NCI-H2081 (cell line): Measurements from ENCODE around the gene TAAR9.
"Not testable (repeated sequence)": the region's sequence is repeated elsewhere in the genome, so short reads cannot be mapped to it uniquely, and the experiment has no call there.

ENCODE experiments used
- DNase-seq, 2 experiments: peaks; one replicate each; lab custom pipeline; 2025; lab: John Stamatoyannopoulos, UW

Gene TAAR9

GRCh38 chr6:132515386-132515785, 22.7 kb upstream of the TAAR9 start:
- DNase-seq = no peak

DNA sequence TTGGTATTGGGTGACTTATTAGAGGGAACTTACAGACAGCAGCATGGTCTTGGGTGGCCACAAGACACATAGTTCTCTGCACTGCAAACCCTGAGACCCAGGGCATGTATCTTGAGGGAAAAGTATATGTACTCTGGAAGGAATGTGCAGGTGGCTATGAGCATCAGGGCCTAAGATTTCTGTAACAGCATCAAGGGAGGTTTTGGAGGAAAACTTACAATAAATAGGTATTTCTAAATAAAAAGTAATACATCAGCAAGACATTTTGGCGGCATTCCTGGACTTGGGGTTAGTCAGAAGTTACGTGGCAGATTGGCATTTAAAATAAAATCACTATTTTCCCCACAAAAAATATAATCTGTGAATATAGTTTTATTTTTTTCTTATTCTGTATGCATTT, 17.1 kb upstream of the TAAR9 start:
- no peak for DNase-seq

DNA sequence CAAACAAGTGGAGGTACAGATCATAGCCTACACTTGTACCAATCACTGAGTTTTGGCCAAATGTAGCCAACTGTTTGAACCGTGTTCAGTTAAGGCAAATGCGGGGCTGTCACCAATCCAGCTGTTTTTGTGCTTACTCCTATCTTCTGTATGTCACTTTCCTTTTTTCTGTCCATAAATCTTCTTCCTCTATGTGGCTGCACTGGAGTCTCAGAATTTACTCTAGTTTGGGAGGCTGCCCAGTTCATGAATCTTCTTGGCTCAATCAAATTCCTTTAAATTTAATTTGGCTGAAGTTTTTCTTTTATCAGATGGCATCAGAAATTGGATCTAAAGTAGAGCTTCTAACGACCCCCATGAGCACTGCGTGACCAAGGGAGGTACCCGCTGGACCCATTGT, 13.4 kb upstream of the TAAR9 start:
- no peak for DNase-seq

- DNase-seq = no peak
Observed at GRCh38 chr6:132525866-132526265, 12.2 kb upstream of the TAAR9 start.

DNA sequence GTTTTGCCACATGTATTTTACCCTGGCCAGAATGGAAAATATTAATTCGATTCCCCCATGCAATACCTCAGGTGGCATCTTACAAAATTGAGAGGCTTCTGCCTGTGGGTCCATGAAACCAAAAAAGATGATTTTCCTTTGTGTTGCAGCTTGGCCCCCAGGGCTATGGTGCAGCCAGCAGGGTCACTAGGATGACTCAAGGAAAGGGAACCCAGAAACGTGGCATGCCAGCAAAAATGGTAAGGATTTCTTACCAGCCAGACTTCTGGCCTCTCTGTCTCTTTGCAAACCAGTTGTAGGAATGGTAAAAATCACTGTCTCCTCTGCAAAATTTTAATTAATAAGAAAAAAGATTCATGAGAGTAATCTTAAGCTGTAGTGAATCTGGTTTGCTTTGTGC, 11.6 kb upstream of the TAAR9 start:
- no peak for DNase-seq

DNA sequence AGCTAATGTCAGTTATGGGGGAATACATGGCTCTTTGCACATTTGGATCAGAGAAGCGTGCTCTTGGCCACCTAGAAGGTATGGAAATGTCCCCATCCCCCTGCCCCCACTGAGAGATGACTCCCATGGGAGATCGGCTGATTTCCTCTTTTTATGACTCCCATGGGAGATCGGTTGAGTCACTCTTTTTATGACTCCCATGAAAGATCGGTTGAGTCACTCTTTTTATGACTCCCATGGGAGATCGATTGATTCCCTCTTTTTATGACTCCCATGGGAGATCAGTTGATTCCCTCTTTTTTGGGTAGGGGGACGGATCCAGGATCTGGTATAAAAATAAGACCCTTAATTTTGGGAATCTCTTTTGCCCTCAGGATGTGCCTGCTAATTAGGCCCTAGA, 10.3 kb upstream of the TAAR9 start:
- no peak for DNase-seq

DNA sequence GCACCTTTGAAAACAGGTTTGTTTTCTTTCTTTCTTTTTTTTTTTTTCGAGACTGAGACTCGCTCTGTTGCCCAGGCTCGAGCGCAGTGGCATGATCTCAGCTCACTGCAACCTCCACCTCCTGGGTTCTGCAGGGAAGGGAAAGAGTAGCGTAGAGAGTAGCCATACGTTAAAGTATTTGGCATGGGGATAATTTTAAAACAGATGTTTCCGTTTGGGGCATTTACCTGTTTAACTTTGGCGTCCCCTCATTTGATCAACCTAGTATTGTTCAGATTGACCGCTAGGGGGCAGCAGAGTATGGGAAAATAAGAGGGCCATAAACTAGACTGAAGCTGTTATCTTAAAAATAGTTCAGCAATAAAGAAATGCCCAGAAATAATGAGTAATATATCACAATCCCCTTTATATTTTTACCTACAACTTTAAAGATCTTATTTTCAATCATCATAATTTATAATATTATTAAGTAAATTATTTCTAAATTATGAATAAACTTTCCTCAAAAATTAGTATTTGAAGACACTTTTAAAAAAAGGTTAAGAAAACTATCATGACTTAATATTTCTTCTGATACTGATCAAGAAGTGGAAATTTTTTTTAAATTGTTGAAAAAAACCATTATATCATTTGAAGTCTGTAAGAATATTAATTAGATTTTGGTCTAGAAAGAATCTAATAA, 7.6 kb upstream of the TAAR9 start:
- peak; percentile 47 to 69 for DNase-seq

- not testable (repeated sequence) for DNase-seq
Observed at GRCh38 chr6:132534546-132534945, 3.5 kb upstream of the TAAR9 start.

DNA sequence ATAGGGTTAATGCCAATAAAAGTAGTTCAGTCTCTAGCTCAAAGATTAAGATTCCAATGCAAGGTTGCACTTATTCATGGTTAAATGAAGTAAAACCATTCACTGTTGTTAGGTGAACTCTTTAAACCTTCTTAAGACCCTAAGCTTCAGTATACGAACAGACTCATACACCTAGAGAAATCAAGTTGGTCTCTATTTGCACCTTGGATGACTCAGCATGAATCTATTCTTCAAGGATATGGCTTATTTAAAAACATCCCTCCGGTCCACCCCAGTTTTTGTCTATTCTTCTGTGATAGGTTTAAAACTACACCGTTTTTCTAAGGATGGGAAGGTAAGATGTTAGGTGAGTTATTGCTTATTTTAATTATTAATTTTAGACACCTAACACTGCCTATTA, 932 bp upstream of the TAAR9 start:
- no peak for DNase-seq

DNA sequence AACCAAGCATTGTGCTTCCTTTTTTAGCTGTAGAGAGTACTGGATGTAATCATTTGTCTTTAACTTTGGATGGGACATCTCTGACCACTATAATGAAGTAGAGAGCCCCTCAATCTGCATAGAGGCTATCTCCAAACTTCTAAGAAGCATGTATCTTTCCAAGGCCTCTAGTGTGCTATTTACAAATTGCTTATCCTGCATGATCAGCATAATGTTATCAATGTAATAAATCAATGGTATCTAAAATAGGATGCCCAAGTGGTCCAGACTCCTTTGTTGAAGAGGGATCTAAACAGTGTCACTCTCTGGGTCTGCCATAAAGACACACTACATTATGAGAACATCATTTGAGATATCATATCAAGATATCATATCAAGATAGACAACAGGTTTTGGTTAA, 6.7 kb downstream of the TAAR9 start:
- DNase-seq = no peak

DNA sequence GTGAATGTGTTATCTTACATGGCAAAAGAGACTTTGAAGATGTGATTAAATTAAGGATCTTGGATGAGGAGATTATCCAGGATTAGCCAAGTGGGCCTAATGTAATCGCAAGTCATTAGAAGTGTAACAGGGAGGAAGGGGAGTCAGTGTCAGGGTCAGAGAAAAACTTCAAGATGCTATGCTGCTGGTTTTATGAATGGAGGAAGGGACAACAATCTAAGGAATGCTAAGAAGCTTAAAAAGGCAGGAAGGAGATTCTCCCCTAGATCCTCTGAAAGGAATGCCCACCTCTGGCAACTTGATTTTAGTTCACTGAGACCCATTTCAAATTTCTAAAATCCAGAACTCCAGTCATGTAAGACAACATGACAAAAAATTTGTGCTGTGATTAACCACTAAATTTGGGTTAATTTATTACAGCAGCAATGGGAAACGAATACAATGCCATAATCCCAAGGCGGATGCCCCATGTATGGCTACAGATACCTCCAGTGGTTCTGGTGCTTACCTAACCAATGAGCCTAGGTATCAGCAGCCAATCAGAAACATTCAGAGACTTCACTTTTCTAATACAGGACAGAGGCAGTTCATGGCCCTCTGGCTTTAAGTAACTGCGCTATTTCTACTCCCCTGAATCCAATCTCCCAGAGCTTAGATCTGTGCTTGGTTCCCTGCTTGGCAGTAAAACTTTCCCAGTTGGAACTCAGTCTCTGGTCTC, 10.8 kb downstream of the TAAR9 start:
- no peak for DNase-seq

GRCh38 chr6:132551214-132551613, 13.1 kb downstream of the TAAR9 start:
- no peak for DNase-seq

GRCh38 chr6:132552372-132552771, 14.3 kb downstream of the TAAR9 start, which contains the start of gene TAAR8:
Gene TAAR8 (plus strand): TSS chr6:132552672. CDS start chr6:132552693, 21 bp downstream.
- DNase-seq = no peak

DNA sequence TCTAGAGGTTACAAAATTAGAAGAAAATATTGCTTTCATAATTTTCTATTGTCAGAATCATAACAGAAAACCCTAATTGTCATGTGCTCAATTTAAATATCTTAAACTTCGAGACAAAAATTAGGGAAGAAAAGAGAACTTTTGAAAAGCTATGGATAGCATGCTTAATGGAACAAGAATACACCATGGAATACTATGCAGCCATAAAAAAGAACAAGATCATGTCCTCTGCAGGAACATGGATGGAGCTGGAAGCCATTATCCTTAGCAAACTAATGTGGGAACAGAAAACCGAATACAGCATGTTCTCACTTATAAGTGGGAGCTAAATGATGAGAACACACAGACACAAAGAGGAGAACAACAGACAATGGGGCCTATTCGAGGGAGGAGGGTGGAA, 22.0 kb downstream of the TAAR9 start:
- not testable (repeated sequence) for DNase-seq

GRCh38 chr6:132566404-132566803, 28.3 kb downstream of the TAAR9 start:
- DNase-seq = no peak

GRCh38 chr6:132567566-132567965, 29.5 kb downstream of the TAAR9 start:
- no peak for DNase-seq

- DNase-seq = no peak
Observed at GRCh38 chr6:132568611-132569010, 30.5 kb downstream of the TAAR9 start.

DNA sequence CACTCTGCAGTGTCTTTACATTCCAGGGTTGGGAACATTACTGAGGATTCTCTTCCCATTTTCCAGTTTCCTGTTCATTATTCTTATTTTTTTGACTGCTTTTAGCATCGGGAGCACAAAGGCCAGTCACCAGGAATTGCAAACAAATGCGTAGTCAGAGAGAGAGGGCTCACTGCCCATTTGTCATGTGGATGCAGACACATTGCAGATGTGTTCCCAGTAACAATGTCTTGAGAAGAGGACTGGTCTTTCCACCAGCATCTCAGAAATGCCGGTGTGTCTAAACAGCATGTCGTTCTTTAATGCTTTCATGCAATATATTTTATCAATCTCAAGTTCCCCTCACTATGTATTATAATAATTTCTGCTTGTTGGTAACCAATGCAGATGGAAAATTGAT, 31.1 kb downstream of the TAAR9 start:
- no peak for DNase-seq

DNA sequence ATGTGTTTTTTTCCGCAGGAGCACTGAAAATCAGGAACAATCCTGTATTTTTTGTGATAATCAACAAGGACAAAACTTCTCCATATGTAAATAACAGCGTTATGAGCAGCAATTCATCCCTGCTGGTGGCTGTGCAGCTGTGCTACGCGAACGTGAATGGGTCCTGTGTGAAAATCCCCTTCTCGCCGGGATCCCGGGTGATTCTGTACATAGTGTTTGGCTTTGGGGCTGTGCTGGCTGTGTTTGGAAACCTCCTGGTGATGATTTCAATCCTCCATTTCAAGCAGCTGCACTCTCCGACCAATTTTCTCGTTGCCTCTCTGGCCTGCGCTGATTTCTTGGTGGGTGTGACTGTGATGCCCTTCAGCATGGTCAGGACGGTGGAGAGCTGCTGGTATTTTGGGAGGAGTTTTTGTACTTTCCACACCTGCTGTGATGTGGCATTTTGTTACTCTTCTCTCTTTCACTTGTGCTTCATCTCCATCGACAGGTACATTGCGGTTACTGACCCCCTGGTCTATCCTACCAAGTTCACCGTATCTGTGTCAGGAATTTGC, 32.2 kb downstream of the TAAR9 start, which contains the start of gene TAAR6:
Gene TAAR6, plus strand, starts transcription at position 102 of the 557 bp plus-strand sequence. Its CDS starts 0 bp downstream, at position 102.
- no peak for DNase-seq

DNA sequence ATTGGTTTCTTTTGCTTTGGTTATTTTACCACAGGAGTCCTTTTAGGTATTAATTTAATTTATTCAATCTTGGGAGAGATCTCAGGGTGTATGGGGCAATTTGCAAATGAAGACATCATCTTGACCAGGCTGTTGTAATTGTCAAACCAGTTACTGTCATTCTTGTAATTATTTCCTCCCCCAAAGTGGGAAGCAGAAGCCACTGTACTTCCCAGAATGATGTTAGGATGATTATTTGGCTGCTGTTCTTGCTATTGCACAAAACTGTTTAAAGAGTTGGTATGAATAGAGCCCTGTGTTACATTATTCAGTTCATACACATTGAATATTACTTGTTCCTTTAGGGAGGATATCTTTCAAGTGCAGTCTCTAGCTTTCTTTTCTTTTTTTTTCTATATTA, 33.7 kb downstream of the TAAR9 start:
- DNase-seq = no peak

DNA sequence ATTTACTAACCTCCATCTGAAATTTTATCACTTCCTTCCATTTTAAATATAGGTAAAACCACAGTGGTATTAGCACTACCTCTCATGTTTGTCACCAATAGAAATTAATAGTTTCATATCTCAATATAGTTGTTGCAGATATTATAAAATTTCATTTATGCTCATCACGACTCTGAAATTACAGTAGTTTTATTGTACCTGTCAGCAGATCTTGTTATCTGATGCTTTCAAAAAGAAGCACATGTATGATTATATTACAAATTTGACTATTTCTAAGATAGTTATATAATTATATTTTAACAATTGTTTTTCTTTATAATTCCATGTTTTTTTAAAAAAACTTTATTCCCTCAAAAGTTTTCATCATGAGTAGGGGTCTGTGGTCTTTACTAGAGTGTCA, 46.6 kb downstream of the TAAR9 start:
- DNase-seq = no peak

GRCh38 chr6:132587424-132587823, 49.3 kb downstream of the TAAR9 start:
- no peak for DNase-seq
